ENCODE data around the gene TXLNG. TPM values are rescaled to one million over a fixed set of nuclear protein-coding genes. Genes with fewer than 3 reads are reported as not detected.
A peak's percentile ranks its signal among the peaks of the same experiment; 100 is the strongest.

Gene TXLNG
- total and polyA plus RNA-seq, 2 of the 13 experiments (the other 11 are each of a cell fraction or from before 2014, with no cell fraction given): 13.1 to 15.5 TPM

DNA sequence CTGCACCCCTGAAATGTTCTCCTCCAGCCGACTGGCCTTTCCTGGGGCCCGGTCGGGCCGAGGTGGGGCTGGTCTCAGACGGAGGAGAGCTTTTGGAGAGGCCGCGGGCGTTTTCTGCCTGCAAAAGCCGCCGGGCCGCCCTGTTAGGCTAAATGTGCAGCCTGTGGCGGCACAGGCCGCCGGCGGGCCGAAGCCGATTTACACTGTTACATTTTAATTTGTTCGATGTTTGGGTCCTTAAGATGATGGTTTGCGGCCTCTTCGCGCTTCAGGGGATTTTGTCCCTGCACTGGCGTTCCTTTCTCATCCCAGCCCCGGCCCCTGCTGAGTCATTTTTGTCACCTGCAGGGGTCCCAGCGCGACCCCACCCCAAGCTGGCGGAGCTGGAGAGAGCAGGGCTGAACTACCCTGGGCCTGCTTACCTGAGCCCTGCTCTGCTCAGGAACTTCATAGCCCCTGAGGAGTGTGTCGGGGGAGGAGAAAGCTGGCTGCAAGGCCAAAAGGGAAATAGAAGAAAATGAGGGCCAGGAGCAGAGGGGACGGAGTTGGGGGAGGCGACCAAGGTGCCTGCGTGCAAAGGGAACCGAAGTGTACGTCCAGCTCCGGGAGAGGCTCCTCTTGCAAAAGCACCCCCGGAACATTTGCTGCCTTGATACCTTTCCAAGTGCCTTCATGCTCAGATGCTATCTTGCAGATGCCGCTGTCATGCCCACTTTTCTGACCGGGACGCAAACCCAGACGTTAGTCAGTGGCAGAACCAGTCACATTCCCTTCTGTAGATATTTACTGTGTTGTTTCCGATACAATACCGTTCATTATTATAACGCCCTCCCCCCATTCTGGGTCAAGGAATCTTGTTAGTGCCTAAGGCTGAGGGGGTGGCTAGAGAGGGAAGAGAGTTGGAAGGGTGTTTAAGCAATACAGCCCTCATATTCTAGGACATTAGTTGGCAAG, 84.9 kb downstream of the TXLNG start:
- WGBS (ENCODE audit: low lambda C conversion rate): 3% methylated on average over 27 of the region's 41 CpGs
- FAIRE-seq: no peak
- Histone ChIP-seq H3K9ac (ENCODE audit: insufficient read depth, low read depth, low read length) (peak overlapping the region; percentile 69), H3K9me3 (ENCODE audit: low read length) (no peaks in the 10 kb centered on the region), H2AFZ (ENCODE audit: low read length) (peak overlapping the region; percentile 63), H3K79me2 (ENCODE audit: insufficient read depth, low read length) (peaks cover 29% of the 10 kb centered on the region), H3K4me2 (ENCODE audit: low read depth, low read length) (peak overlapping the region; percentile 80), H3K4me3 (replicated peaks in 1 of 3; ENCODE audit: insufficient read depth in 1 of 3, low read depth in 2 of 3, low read length in 3 of 3) (peak overlapping the region; percentile 64 to 76 (median 72)), H3K36me3 (replicated peaks in 1 of 2; ENCODE audit: control insufficient read depth in 1 of 2, insufficient read depth in 2 of 2, low read length in 2 of 2) (0 out of 5 replicates have a peak, but pooled peaks cover 0 to 1% of the 10 kb centered on the region in 2 experiments), H3K27ac (ENCODE audit: extremely low read length, insufficient read depth, low read length) (peak overlapping the region; percentile 85), H4K20me1 (ENCODE audit: insufficient read depth, low read length) (peaks cover 7% of the 10 kb centered on the region; the same call in 1 of the 2 replicates), H3K27me3 (ENCODE audit: control insufficient read depth in 1 of 2, insufficient read depth in 2 of 2, low read length in 2 of 2) (no peaks in the 10 kb centered on the region; a peak in 1 of 5 replicates), H3K4me1 (ENCODE audit: insufficient read depth, low read length) (peaks cover 28% of the 10 kb centered on the region; the same call in 1 of the 2 replicates)
- ATAC-seq: peak; percentile 53
- in situ Hi-C loops (cut with HindIII; ENCODE audit: extremely low pct_ligation_motif_present, low pct_unique_long_range_greater_than_20kb): no loop called here
- CTCF ChIA-PET (ENCODE audit: low intra/inter-chr PET ratio, low total read pairs): no interaction called here
- TSS peak; percentile 72 for BruUV-seq (replicated peaks)
- DNase-seq (ENCODE audit: low spot score): no peak
- intact Hi-C loops (cut with micrococcal nuclease; ENCODE audit: unreplicated experiment): loop anchor here (5.0 kb wide), 1 partner anchor 44 kb away; no protein-coding TSS in a partner anchor
- POLR2A ChIA-PET: interaction anchor here (1.2 to 1.4 kb wide), 2 partner anchors 11 to 100 kb away, joined by 4 to 6 read pairs; no protein-coding TSS in a partner anchor
- TF ChIP-seq KLF12 (CRISPR knock-in tag; IDR thresholded peaks at IDR 0.05; ENCODE audit: borderline replicate concordance) (no peak; the same call in 1 of the 2 replicates), POLR2A (IDR thresholded peaks at IDR 0.05; ENCODE audit: insufficient read depth in 1 of 2, low read depth in 2 of 2, low read length in 2 of 2) (no peak), FOXP1 (IDR thresholded peaks at IDR 0.05) (no peak), FOXP1 (CRISPR knock-in tag; IDR thresholded peaks at IDR 0.05) (no peak), PHF8 (CRISPR knock-in tag; IDR thresholded peaks at IDR 0.05) (peak; percentile 51), TARDBP (CRISPR knock-in tag; IDR thresholded peaks at IDR 0.05) (no peak), ZFY (CRISPR knock-in tag; IDR thresholded peaks at IDR 0.05) (peak; percentile 53), ZNF687 (CRISPR knock-in tag; IDR thresholded peaks at IDR 0.05) (peak; percentile 49), FOXK2 (IDR thresholded peaks at IDR 0.05) (no peak), ZBTB7A (CRISPR knock-in tag; IDR thresholded peaks at IDR 0.05) (peak; percentile 22; the same call in 1 of the 2 replicates), NR3C1 (CRISPR knock-in tag; IDR thresholded peaks at IDR 0.05) (no peak), CBX2 (IDR thresholded peaks at IDR 0.05; ENCODE audit: low read depth, low read length) (0 out of 2 replicates have a peak, but pooled peaks have one; percentile 0), CBX2 (CRISPR knock-in tag; IDR thresholded peaks at IDR 0.05; ENCODE audit: low read depth) (no peak), ZFX (CRISPR knock-in tag; IDR thresholded peaks at IDR 0.05; ENCODE audit: low read depth) (peak; percentile 69)
- TF ChIP-seq, protein P1, sequence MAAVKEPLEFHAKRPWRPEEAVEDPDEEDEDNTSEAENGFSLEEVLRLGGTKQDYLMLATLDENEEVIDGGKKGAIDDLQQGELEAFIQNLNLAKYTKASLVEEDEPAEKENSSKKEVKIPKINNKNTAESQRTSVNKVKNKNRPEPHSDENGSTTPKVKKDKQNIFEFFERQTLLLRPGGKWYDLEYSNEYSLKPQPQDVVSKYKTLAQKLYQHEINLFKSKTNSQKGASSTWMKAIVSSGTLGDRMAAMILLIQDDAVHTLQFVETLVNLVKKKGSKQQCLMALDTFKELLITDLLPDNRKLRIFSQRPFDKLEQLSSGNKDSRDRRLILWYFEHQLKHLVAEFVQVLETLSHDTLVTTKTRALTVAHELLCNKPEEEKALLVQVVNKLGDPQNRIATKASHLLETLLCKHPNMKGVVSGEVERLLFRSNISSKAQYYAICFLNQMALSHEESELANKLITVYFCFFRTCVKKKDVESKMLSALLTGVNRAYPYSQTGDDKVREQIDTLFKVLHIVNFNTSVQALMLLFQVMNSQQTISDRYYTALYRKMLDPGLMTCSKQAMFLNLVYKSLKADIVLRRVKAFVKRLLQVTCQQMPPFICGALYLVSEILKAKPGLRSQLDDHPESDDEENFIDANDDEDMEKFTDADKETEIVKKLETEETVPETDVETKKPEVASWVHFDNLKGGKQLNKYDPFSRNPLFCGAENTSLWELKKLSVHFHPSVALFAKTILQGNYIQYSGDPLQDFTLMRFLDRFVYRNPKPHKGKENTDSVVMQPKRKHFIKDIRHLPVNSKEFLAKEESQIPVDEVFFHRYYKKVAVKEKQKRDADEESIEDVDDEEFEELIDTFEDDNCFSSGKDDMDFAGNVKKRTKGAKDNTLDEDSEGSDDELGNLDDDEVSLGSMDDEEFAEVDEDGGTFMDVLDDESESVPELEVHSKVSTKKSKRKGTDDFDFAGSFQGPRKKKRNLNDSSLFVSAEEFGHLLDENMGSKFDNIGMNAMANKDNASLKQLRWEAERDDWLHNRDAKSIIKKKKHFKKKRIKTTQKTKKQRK (IDR thresholded peaks at IDR 0.05; ENCODE audit: low read length): no peak
